ENCODE measurements around the gene TM2D1.

DNA sequence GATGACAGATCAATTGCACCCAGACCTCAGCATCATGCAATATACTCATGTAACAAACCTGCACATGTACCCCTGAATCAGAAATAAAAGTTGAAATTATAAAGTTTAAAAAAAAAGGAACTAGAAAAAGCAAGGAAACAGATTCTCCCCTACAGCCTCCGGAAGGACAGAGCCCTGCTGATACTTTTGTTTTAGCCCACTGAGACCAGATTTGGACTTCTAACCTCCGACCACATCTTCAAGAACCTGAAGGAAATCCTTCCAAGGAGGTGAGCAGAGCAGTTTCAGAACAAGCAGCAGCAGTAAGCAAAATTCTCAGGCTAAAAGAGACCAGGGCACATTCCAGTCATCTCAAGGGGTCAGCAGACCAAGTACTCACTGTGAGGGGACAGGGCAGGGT lies 54.5 kb downstream of the TM2D1 start:
- TF ChIP-seq, protein P1, sequence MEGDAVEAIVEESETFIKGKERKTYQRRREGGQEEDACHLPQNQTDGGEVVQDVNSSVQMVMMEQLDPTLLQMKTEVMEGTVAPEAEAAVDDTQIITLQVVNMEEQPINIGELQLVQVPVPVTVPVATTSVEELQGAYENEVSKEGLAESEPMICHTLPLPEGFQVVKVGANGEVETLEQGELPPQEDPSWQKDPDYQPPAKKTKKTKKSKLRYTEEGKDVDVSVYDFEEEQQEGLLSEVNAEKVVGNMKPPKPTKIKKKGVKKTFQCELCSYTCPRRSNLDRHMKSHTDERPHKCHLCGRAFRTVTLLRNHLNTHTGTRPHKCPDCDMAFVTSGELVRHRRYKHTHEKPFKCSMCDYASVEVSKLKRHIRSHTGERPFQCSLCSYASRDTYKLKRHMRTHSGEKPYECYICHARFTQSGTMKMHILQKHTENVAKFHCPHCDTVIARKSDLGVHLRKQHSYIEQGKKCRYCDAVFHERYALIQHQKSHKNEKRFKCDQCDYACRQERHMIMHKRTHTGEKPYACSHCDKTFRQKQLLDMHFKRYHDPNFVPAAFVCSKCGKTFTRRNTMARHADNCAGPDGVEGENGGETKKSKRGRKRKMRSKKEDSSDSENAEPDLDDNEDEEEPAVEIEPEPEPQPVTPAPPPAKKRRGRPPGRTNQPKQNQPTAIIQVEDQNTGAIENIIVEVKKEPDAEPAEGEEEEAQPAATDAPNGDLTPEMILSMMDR (conservative IDR thresholded peaks at IDR 0.05; ENCODE audit: low read depth, low read length): no peak
- no peak for TF ChIP-seq EZH2 (IDR thresholded peaks at IDR 0.05; ENCODE audit: borderline replicate concordance, low read depth, low read length, poor library complexity, severe bottlenecking)

Measured in A673 (cell line).